Omental fat pad (tissue), 4 donors: ENCODE results near the gene RANGAP1. TPM values are rescaled to one million over a fixed set of nuclear protein-coding genes. Genes with fewer than 3 reads are reported as not detected.

Source experiments
- ATAC-seq: fragments of 150-250 bp; one replicate; pipeline ENCODE4 v1.9.1; 2016; ENCODE audit warnings: mild to moderate bottlenecking, moderate library complexity; ENCODE audit not compliant: low FRiP score
- DNase-seq: peaks from one replicate; pipeline ENCODE4 v3.0.0-alpha.2; 2019; ENCODE audit warnings: low spot score
- total RNA-seq, 4 donors: library from RNA; depleted of rRNA; stranded (reverse); fragments of >200 nt; gene quantifications; one replicate each; pipeline ENCODE4 v1.1.0, GENCODE V29; 2016
- TF ChIP-seq, protein P1 (sequence below), 3 donors: fragments of 450-650 bp; IDR thresholded peaks; one replicate each; pipeline ENCODE4 v1.5.1; 2016 to 2017; ENCODE audit warnings: antibody characterized with exemption in 3 of 3, mild to moderate bottlenecking in 3 of 3, moderate library complexity in 2 of 3

RANGAP1 gene
- total RNA-seq, 4 donors from 2014 or later = 30.9 to 49.8 (median 34.1) TPM

GRCh38 chr22:41249442-41249841 is 36.5 kb downstream of the RANGAP1 start:
- no peak for DNase-seq
- TF ChIP-seq, protein P1, sequence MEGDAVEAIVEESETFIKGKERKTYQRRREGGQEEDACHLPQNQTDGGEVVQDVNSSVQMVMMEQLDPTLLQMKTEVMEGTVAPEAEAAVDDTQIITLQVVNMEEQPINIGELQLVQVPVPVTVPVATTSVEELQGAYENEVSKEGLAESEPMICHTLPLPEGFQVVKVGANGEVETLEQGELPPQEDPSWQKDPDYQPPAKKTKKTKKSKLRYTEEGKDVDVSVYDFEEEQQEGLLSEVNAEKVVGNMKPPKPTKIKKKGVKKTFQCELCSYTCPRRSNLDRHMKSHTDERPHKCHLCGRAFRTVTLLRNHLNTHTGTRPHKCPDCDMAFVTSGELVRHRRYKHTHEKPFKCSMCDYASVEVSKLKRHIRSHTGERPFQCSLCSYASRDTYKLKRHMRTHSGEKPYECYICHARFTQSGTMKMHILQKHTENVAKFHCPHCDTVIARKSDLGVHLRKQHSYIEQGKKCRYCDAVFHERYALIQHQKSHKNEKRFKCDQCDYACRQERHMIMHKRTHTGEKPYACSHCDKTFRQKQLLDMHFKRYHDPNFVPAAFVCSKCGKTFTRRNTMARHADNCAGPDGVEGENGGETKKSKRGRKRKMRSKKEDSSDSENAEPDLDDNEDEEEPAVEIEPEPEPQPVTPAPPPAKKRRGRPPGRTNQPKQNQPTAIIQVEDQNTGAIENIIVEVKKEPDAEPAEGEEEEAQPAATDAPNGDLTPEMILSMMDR (IDR thresholded peaks at IDR 0.05) = no peak
- ATAC-seq = no peak

DNA sequence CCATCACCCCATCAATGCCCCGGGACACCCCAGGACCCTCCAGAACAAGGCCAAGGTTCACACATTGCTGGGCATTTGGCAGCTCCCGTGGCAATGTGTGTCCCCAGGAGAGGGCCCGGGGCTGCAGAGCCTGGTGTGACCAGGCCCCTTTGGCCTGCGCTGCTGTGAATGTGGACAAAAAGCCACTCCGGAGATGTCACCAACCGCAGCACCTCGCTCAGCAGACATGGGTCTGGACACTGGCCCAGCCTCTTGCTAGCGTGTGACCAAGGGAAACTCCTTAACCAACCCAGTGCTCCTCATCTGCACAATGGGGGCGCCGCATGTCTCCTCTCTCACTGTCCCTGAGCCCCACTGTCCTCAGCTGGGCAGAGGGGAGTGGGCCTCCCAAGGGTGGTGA is 37.2 kb downstream of the RANGAP1 start:
- DNase-seq (no peak), ATAC-seq (no peak)
- TF ChIP-seq, protein P1 (IDR thresholded peaks at IDR 0.05) = no peak

GRCh38 chr22:41248314-41248713 is 37.7 kb downstream of the RANGAP1 start:
- DNase-seq (no peak), ATAC-seq (no peak)
- TF ChIP-seq, protein P1 (IDR thresholded peaks at IDR 0.05) = no peak

DNA sequence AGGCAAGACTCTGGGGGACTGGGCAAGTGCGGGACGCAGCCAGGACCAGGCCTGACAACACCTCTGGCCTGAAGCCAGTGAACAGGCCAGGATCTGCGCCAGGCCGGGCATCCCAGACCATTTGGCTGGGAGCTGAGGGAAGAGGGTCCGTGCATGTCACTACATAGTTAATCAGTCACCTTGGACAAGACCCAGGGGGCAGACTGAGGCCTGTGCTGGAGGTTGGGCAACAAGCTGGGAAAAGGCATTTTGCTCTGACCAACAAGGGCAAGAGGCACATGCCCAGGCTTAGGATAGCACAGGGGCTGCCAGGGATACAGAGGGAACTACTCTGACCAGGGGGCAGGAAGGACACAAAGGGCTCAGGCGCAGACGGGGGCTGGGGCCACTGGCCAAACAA is 38.3 kb downstream of the RANGAP1 start:
- DNase-seq (no peak), ATAC-seq (no peak)
- TF ChIP-seq, protein P1 (IDR thresholded peaks at IDR 0.05) = no peak

DNA sequence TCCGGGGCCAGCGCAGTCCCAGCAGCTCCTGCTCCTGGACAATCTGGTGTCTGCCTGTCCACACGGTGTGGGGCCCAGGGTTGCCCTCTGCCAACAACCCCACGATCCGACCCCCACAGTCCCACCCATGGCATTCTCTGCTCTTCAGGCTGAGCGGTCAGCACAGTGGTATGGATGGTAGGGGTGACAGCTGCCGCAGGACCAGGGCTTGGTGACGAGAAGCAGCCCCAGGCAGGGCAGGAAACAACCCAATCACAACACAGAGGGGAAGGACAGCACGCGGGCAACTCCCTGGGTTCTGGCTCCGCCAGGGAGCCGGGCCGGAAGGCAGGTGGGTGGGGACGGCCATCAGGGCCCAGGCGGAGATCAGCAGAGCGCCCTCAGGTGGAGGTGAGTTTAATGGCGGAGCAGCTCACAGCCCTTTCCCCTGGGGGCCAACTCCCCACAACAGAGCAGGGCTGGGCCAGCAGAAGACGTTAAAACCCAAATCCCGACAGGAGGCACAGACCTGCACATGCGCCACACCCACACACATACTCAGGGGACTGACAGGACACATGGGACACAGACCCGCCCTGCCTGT is 40.0 kb downstream of the RANGAP1 start:
- ATAC-seq = no peak
- TF ChIP-seq, protein P1 (IDR thresholded peaks at IDR 0.05) = no peak
- no peak for DNase-seq

- no peak for DNase-seq
- ATAC-seq = no peak
- TF ChIP-seq, protein P1 (IDR thresholded peaks at IDR 0.05) = no peak
Observed at GRCh38 chr22:41243361-41243760, 42.6 kb downstream of the RANGAP1 start.

- TF ChIP-seq, protein P1 (IDR thresholded peaks at IDR 0.05) = no peak
- ATAC-seq = no peak
- no peak for DNase-seq
Observed at GRCh38 chr22:41242396-41243117, 43.4 kb downstream of the RANGAP1 start.
